HCT116 (cell line): ENCODE measurements around the gene PLEKHA5.

Source experiments
- CTCF ChIP-seq, 3 experiments: fragments of 200-600 bp in 1 of 3; sonication (generic) in 1 of 3; IDR thresholded peaks in 2 of 3; conservative IDR thresholded peaks in 1 of 3; 2 replicates each; pipeline ENCODE4 v1.5.1; 2012 to 2017; ENCODE audit warnings: low read depth in 2 of 3, low read length in 2 of 3, antibody characterized with exemption in 1 of 3, borderline replicate concordance in 1 of 3, control low read depth in 1 of 3, mild to moderate bottlenecking in 1 of 3, mixed read lengths in 1 of 3, mixed run types in 1 of 3, moderate library complexity in 1 of 3; ENCODE audit not compliant: insufficient read depth in 1 of 3
- ELF1 ChIP-seq: IDR thresholded peaks from 2 replicates; pipeline ENCODE4 v1.6.1; 2012; ENCODE audit warnings: low read depth, borderline replicate concordance
- EZH2 ChIP-seq: fragments of 200-600 bp; sonication (generic); IDR thresholded peaks from 2 replicates; pipeline ENCODE4 v1.6.1; 2017; ENCODE audit warnings: antibody characterized with exemption, mixed run types
- POLR2AphosphoS5 ChIP-seq: IDR thresholded peaks from 2 replicates; pipeline ENCODE4 v1.6.1; 2011; ENCODE audit warnings: mild to moderate bottlenecking, low read depth, low read length, moderate library complexity
- YY1 ChIP-seq: IDR thresholded peaks from 2 replicates; pipeline ENCODE4 v1.6.1; 2011; ENCODE audit warnings: low read length, low read depth, moderate library complexity, mild to moderate bottlenecking; ENCODE audit not compliant: insufficient replicate concordance; ENCODE audit errors: extremely low read depth

- no peak for TF ChIP-seq EZH2
- TF ChIP-seq POLR2AphosphoS5: no peak
- TF ChIP-seq CTCF (IDR thresholded peaks at IDR 0.05 in 2 of 3, conservative IDR thresholded peaks at IDR 0.05 in 1 of 3; ENCODE audit: borderline replicate concordance in 1 of 3, insufficient read depth in 1 of 3, low read depth in 2 of 3, low read length in 2 of 3): no peak
- no peak for TF ChIP-seq ELF1
- TF ChIP-seq YY1: no peak
Observed at GRCh38 chr12:19220205-19220604, 90.7 kb downstream of the PLEKHA5 start.
